Uterus (tissue), 2 donors: ENCODE data around the gene ACTRT2.

Experiments
- CTCF ChIP-seq, 4 experiments: fragments of 200-600 bp in 2 of 4; fragments of 450-650 bp in 2 of 4; sonication (generic) in 2 of 4; IDR thresholded peaks; one replicate each; pipeline ENCODE4 v1.5.1; 2016 to 2019; ENCODE audit warnings: antibody characterized with exemption in 4 of 4, mild to moderate bottlenecking in 2 of 4, moderate library complexity in 1 of 4
- POLR2A ChIP-seq, 2 donors: fragments of 450-650 bp; IDR thresholded peaks; one replicate each; pipeline ENCODE4 v1.6.1; 2016; ENCODE audit warnings: antibody characterized with exemption in 2 of 2, mild to moderate bottlenecking in 1 of 2, moderate library complexity in 1 of 2

DNA sequence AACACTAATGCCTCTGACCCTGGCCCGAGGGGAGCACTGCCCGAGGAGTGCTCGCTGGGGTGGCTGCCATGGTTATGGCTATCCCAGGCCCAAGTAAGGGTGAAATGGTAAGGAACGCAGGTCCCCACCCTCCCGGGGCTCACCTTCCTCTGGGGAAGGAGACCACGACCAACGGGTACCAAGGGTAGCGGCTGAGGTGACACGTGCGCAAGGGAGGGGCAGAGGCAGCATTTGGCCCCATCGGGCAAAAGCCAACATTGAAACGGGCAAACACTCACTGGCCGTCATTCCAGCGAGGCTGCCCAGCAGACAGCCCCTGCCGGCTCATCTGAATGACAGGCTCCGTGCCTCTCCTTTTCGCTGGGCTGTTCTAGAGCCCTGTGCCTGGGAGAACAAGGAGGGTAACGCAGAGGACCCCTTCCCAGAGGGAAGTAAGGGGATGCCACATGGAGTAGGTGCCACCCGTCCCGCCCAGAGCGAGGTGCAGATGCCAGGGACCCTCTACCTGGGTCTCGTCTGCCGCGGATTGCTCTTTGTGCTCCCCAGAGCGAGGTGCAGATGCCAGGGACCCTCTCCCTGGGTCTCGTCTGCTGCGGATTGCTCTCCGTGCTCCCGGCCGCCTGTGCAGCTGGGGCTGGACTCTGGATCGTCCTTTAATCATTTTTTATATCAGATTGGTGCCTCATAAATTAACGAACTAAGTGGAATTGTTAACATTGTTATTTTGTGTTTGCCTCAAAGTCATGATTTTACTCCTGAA, 16.2 kb downstream of the ACTRT2 start:
- TF ChIP-seq POLR2A (IDR thresholded peaks at IDR 0.05) (no peak), CTCF (IDR thresholded peaks at IDR 0.05) (no peak)
